ENCODE data around the gene SPATA6L.

DNA sequence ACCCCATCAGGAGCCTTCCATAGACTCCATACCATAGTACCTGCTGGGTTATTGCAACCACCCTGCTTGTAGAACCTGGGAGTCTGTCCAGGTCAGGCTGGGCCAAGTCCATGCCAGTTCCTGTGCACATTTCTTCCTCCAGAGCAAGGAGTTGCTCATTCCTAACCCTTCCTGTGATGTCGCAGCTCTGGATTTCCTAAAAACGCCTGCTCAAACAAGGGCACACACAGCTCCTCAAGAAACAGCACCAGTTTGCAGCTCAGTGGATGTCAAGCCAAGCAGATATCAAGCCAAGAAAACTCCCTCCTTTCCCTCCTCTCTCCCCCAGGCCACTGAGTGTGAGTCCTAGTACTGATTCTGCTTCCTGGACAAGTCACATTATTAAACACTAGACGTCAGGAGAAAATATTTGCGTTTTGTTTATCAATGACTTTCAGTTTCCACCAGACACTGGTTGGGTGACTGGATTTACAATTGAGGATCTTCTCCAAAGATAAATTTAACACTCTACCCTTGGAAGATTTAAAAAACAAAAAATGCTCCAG is 116.5 kb downstream of the SPATA6L start:
- TF ChIP-seq POLR2AphosphoS5 (IDR thresholded peaks at IDR 0.05; ENCODE audit: low read depth, low read length) (no peak), ARID2 (CRISPR knock-in tag; IDR thresholded peaks at IDR 0.05; ENCODE audit: borderline replicate concordance) (no peak), YY1 (IDR thresholded peaks at IDR 0.05; ENCODE audit: insufficient read depth, insufficient replicate concordance, low read depth, low read length) (no peak), KDM6A (CRISPR knock-in tag; IDR thresholded peaks at IDR 0.05; ENCODE audit: low read depth) (no peak), TCF7L2 (IDR thresholded peaks at IDR 0.05; ENCODE audit: low read depth, low read length) (no peak)
- TF ChIP-seq, protein P1, sequence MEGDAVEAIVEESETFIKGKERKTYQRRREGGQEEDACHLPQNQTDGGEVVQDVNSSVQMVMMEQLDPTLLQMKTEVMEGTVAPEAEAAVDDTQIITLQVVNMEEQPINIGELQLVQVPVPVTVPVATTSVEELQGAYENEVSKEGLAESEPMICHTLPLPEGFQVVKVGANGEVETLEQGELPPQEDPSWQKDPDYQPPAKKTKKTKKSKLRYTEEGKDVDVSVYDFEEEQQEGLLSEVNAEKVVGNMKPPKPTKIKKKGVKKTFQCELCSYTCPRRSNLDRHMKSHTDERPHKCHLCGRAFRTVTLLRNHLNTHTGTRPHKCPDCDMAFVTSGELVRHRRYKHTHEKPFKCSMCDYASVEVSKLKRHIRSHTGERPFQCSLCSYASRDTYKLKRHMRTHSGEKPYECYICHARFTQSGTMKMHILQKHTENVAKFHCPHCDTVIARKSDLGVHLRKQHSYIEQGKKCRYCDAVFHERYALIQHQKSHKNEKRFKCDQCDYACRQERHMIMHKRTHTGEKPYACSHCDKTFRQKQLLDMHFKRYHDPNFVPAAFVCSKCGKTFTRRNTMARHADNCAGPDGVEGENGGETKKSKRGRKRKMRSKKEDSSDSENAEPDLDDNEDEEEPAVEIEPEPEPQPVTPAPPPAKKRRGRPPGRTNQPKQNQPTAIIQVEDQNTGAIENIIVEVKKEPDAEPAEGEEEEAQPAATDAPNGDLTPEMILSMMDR (CRISPR knock-in tag; IDR thresholded peaks at IDR 0.05) = no peak
- TF ChIP-seq, protein P2, sequence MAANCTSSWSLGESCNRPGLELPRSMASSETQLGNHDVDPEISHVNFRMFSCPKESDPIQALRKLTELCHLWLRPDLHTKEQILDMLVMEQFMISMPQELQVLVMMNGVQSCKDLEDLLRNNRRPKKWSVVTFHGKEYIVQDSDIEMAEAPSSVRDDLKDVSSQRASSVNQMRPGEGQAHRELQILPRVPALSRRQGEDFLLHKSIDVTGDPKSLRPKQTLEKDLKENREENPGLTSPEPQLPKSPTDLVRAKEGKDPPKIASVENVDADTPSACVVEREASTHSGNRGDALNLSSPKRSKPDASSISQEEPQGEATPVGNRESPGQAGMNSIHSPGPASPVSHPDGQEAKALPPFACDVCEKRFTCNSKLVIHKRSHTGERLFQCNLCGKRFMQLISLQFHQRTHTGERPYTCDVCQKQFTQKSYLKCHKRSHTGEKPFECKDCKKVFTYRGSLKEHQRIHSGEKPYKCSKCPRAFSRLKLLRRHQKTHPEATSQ (CRISPR knock-in tag; IDR thresholded peaks at IDR 0.05; ENCODE audit: borderline replicate concordance) = no peak
- TF ChIP-seq, protein P3, sequence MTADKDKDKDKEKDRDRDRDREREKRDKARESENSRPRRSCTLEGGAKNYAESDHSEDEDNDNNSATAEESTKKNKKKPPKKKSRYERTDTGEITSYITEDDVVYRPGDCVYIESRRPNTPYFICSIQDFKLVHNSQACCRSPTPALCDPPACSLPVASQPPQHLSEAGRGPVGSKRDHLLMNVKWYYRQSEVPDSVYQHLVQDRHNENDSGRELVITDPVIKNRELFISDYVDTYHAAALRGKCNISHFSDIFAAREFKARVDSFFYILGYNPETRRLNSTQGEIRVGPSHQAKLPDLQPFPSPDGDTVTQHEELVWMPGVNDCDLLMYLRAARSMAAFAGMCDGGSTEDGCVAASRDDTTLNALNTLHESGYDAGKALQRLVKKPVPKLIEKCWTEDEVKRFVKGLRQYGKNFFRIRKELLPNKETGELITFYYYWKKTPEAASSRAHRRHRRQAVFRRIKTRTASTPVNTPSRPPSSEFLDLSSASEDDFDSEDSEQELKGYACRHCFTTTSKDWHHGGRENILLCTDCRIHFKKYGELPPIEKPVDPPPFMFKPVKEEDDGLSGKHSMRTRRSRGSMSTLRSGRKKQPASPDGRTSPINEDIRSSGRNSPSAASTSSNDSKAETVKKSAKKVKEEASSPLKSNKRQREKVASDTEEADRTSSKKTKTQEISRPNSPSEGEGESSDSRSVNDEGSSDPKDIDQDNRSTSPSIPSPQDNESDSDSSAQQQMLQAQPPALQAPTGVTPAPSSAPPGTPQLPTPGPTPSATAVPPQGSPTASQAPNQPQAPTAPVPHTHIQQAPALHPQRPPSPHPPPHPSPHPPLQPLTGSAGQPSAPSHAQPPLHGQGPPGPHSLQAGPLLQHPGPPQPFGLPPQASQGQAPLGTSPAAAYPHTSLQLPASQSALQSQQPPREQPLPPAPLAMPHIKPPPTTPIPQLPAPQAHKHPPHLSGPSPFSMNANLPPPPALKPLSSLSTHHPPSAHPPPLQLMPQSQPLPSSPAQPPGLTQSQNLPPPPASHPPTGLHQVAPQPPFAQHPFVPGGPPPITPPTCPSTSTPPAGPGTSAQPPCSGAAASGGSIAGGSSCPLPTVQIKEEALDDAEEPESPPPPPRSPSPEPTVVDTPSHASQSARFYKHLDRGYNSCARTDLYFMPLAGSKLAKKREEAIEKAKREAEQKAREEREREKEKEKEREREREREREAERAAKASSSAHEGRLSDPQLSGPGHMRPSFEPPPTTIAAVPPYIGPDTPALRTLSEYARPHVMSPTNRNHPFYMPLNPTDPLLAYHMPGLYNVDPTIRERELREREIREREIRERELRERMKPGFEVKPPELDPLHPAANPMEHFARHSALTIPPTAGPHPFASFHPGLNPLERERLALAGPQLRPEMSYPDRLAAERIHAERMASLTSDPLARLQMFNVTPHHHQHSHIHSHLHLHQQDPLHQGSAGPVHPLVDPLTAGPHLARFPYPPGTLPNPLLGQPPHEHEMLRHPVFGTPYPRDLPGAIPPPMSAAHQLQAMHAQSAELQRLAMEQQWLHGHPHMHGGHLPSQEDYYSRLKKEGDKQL (CRISPR knock-in tag; IDR thresholded peaks at IDR 0.05; ENCODE audit: low read depth) = no peak

All from HepG2 (cell line).